Mesothelial cell of epicardium (in vitro differentiated cells): ENCODE results near the gene DDX19B. TPM values are rescaled to one million over a fixed set of nuclear protein-coding genes. Genes with fewer than 3 reads are reported as not detected.
A peak's percentile ranks its signal among the peaks of the same experiment; 100 is the strongest.

Source experiments
- DNase-seq, 2 experiments: peaks; one replicate each; pipeline ENCODE4 v3.0.0; 2021; ENCODE audit warnings: low spot score in 2 of 2; ENCODE audit not compliant: unreplicated experiment in 2 of 2
- H3K27ac Mint-ChIP-seq: 2 replicates; pipeline ENCODE4 v1.8.0; 2021; ENCODE audit warnings: mixed read lengths
- H3K27me3 Mint-ChIP-seq: 2 replicates; pipeline ENCODE4 v1.8.0; 2021; ENCODE audit warnings: low read depth, mixed read lengths
- H3K36me3 Mint-ChIP-seq: 2 replicates; pipeline ENCODE4 v1.8.0; 2021; ENCODE audit warnings: mixed read lengths
- H3K4me1 Mint-ChIP-seq: 2 replicates; pipeline ENCODE4 v1.8.0; 2021; ENCODE audit warnings: mixed read lengths
- H3K4me3 Mint-ChIP-seq: 2 replicates; pipeline ENCODE4 v1.8.0; 2021; ENCODE audit warnings: mild to moderate bottlenecking, moderate library complexity, mixed read lengths
- H3K9me3 Mint-ChIP-seq: 2 replicates; pipeline ENCODE4 v1.8.0; 2021; ENCODE audit warnings: mixed read lengths
- total RNA-seq: library from RNA; stranded (reverse); gene quantifications from 3 replicates; pipeline ENCODE4 v1.2.1, GENCODE V29; 2021
- TF ChIP-seq, protein P1 (sequence below): fragments of 200-600 bp; sonication (generic); IDR thresholded peaks from one replicate; pipeline ENCODE4 v1.5.0; 2021; ENCODE audit warnings: antibody characterized with exemption; ENCODE audit not compliant: unreplicated experiment

Gene DDX19B
- total RNA-seq, 1 donor from 2014 or later: 29.7 TPM

DNA sequence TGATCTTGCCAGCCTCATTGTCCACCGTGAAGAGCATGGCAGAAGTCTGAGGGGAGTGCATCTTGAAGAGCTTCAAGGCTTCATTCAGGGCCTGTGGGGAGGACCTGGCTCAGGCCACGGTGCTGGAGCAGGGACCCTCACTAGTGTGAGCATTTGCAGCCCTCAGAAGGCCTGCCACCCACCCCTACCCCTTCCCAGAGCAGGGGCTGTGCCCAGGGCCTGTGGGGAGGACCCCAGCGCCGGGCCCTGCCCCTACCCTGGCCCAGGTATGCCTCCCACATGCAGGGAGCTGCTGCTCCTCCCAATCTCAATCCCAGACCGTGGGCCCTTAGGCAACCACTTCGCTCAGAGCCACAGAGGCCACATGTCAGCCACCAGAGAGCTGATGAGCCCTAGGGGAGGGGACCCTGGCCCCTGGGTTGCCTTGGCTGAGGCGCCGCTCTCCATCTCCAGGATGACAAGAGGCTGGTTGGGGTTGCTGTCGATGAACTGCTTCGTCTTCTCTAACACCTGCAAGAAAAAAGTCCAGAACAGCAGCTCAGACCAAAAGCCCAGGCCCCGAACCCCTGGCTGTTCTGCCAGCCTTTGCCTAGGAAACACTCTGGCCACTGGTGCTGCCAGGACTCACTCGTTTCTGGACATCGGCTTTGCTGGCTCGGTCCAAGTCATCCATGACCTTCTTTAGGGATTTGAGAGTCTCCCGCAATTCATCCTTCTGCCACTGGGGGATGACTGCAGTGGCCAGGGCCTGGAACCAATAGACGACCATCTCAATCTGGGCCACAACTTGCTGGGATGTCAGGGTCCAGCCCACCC, 45.5 kb upstream of the DDX19B start:
- H3K27ac Mint-ChIP-seq: peak overlapping the region; percentile 12
- H3K4me1 Mint-ChIP-seq: peaks cover 10% of the 10 kb centered on the region
- no peak overlapping the region for H3K4me3 Mint-ChIP-seq
- H3K9me3 Mint-ChIP-seq: no peaks in the 10 kb centered on the region
- no peaks in the 10 kb centered on the region for H3K27me3 Mint-ChIP-seq
- TF ChIP-seq, protein P1, sequence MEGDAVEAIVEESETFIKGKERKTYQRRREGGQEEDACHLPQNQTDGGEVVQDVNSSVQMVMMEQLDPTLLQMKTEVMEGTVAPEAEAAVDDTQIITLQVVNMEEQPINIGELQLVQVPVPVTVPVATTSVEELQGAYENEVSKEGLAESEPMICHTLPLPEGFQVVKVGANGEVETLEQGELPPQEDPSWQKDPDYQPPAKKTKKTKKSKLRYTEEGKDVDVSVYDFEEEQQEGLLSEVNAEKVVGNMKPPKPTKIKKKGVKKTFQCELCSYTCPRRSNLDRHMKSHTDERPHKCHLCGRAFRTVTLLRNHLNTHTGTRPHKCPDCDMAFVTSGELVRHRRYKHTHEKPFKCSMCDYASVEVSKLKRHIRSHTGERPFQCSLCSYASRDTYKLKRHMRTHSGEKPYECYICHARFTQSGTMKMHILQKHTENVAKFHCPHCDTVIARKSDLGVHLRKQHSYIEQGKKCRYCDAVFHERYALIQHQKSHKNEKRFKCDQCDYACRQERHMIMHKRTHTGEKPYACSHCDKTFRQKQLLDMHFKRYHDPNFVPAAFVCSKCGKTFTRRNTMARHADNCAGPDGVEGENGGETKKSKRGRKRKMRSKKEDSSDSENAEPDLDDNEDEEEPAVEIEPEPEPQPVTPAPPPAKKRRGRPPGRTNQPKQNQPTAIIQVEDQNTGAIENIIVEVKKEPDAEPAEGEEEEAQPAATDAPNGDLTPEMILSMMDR: no peak
- H3K36me3 Mint-ChIP-seq: peaks cover 22% of the 10 kb centered on the region
- no peak for DNase-seq

DNA sequence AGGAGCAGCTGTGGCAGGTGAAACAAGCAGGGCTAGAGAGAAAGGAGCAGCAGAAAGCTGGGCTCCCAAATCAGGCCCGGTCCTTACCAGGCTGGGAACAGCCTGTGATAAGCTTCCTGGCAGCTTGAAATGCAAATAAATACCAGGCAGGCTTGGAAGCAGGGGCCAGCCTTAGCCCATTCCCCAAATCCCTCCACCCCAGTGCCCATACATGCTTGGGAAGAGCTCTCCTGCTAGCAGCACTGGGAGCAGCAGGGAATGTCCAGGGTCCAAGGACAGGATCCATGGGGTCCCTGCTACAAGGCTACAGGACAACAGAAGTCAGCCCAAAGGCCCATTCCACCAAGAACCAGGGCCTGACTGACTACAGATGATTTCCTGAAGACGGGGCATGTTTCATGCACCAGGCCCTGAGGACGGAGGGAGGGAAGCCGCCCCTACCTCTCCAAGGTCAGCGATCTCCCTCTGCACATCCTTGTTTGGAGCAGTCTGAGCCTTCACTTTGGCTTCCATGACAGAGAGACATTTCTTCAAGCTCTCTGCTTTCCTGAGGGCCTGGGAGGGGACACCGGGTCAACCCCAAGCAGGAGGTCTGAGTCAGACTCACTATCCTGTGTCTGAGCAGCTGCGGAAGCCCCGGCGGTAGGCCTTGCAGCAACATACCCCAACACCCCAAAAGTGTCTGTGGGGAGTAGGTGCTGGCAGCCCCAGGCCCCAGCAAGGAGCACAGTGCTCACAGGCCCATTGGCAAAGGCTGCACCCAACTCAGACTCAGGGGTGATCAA, 44.6 kb upstream of the DDX19B start:
- Mint-ChIP-seq H3K27me3 (no peaks in the 10 kb centered on the region), H3K4me1 (peaks cover 7% of the 10 kb centered on the region), H3K36me3 (peaks cover 28% of the 10 kb centered on the region), H3K27ac (no peak overlapping the region), H3K4me3 (no peak overlapping the region), H3K9me3 (no peaks in the 10 kb centered on the region)
- TF ChIP-seq, protein P1: no peak
- no peak for DNase-seq

DNA sequence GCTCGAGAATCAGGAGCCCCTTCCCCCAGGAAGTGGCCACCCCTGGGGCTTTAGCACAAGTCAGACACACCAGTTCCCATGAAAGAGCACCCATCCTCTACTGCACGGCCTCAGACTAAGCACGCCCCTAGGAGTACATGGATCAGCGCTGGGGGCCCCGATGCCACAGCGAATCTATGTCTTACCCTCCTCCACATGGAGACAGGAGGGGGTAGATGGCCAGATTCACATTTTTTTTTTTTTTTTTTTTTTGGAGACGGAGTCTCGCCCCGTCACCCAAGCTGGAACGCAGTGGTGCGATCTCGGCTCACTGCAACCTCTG, 44.1 kb upstream of the DDX19B start:
- Mint-ChIP-seq H3K27me3 (no peaks in the 10 kb centered on the region), H3K4me1 (peaks cover 4% of the 10 kb centered on the region), H3K36me3 (peaks cover 28% of the 10 kb centered on the region), H3K9me3 (no peaks in the 10 kb centered on the region), H3K27ac (no peak overlapping the region), H3K4me3 (no peak overlapping the region)
- DNase-seq: no peak
- TF ChIP-seq, protein P1: no peak

DNA sequence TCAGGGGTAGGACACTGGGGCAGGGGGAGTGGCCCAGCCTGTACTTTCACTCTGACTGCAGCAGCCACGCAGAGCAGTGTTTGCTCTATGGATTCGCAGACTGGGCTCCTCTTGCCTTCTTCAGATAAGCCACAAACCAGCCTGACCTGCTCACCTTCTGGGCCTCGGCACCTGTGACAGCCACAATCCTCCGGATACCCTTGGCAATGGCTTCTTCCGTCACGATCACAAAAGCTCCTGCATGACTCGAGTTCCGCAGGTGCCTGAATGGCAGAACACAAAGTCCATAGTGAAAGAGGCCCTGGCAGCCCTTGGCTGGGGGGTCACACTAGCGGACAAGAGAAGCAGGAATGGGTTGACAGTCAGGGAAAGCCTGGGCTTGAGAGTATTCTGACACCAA, 43.4 kb upstream of the DDX19B start:
- Mint-ChIP-seq H3K27me3 (no peaks in the 10 kb centered on the region), H3K9me3 (no peaks in the 10 kb centered on the region), H3K4me1 (no peaks in the 10 kb centered on the region), H3K4me3 (no peak overlapping the region), H3K36me3 (peaks cover 33% of the 10 kb centered on the region), H3K27ac (no peak overlapping the region)
- no peak for DNase-seq
- TF ChIP-seq, protein P1: no peak

DNA sequence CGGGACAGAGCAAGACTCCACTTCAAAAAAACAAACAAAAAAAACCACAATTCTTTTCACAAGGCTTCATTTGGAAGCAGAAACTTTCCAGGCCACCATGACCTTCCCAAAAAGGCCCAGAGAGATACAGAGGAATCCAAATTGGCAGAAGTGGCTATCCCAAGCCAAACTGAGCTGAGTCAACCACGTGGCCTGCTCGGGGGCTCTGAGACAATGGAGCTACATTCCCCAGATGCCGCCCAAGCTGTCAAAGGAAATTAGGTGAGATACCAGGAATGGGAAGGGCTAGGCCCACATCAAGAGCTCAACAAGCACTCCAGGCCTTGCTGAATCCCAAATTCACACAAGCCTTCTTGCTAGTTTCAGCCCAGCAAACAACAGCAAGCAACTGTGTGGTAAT, 41.6 kb upstream of the DDX19B start:
- no peak overlapping the region for H3K4me3 Mint-ChIP-seq
- no peak for DNase-seq
- H3K36me3 Mint-ChIP-seq: peaks cover 39% of the 10 kb centered on the region
- H3K4me1 Mint-ChIP-seq: no peaks in the 10 kb centered on the region
- TF ChIP-seq, protein P1: no peak
- H3K27ac Mint-ChIP-seq: no peak overlapping the region
- no peaks in the 10 kb centered on the region for H3K27me3 Mint-ChIP-seq
- H3K9me3 Mint-ChIP-seq: no peaks in the 10 kb centered on the region
